ENCODE results near the gene MALAT1.
A peak's percentile ranks its signal among the peaks of the same experiment; 100 is the strongest.

Gene MALAT1

DNA sequence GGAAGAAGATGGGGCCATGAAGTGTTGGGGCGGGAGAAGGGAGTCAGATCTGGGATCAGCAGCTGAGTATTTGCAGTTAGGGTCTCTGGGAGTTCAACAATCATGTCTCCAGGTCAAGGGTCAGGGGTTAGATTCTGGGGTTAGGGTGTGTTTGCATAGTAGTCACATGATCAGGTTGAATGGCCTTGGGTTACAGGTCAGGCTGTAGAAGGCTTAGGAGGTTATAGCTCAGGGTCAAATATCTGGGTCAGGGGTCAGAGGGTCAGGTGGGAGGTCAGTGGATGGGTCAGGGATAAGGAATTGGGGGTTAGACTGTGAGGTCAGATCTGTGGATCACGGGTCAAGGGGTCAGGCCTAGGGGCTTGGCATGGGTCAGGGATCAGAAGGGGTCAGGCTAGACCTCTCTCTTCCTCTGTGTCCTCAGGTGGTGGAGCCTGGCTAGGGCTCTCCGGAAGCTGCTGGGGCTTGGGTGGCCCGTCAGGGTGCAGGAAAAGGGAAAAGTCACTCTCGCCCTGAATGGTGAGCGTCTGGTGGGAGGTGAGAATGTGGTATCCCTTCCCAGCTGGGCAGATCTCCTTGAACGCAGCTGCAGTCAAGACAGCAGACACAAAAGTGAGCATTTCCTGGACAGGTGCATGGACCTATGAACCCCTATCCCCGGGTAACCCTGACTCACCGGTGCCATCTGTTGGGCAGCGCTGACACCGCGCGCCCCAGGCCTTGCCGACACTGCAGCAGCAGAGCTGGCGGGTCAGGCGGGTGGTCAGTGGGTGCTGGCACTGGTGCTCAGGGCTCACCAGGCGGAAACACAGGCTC lies 52.9 kb downstream of the MALAT1 start:
- H3K79me2 ChIP-seq (ENCODE audit: low read length) = no peaks in the 10 kb centered on the region
- H3F3A ChIP-seq (ENCODE audit: insufficient read depth, low read length) = peaks cover 19% of the 10 kb centered on the region
- no peak overlapping the region for H2AFZ ChIP-seq (ENCODE audit: low read length)
- DNase-seq = peak; percentile 91
- H3K9me2 ChIP-seq (replicated peaks; ENCODE audit: insufficient read depth, low read length) = no peaks in the 10 kb centered on the region
- no peak overlapping the region for H3K4me3 ChIP-seq (ENCODE audit: low read length)
- H3K9ac ChIP-seq (ENCODE audit: low read length) = no peak overlapping the region
- no peaks in the 10 kb centered on the region for H3K27me3 ChIP-seq (replicated peaks; ENCODE audit: insufficient read depth, low read length)
- TF ChIP-seq EZH2phosphoT487 (IDR thresholded peaks at IDR 0.05; ENCODE audit: low read length) = no peak
- TF ChIP-seq CTCF (IDR thresholded peaks at IDR 0.05; ENCODE audit: low read length) = peak; percentile 89
- H3K4me1 ChIP-seq (ENCODE audit: low read length) = peaks cover 28% of the 10 kb centered on the region
- H3K27ac ChIP-seq (ENCODE audit: low read length) = peak overlapping the region; percentile 65; the same call in 1 of the 2 replicates
- no peaks in the 10 kb centered on the region for H3K9me3 ChIP-seq (replicated peaks; ENCODE audit: insufficient read depth, low read length)
- H3K4me2 ChIP-seq (ENCODE audit: low read depth, low read length) = peak overlapping the region; percentile 37; the same call in 1 of the 2 replicates
- no peaks in the 10 kb centered on the region for H4K20me1 ChIP-seq (ENCODE audit: insufficient read depth, low read length)
- no peaks in the 10 kb centered on the region for H3K36me3 ChIP-seq (replicated peaks; ENCODE audit: insufficient read depth, low read length)

DNA sequence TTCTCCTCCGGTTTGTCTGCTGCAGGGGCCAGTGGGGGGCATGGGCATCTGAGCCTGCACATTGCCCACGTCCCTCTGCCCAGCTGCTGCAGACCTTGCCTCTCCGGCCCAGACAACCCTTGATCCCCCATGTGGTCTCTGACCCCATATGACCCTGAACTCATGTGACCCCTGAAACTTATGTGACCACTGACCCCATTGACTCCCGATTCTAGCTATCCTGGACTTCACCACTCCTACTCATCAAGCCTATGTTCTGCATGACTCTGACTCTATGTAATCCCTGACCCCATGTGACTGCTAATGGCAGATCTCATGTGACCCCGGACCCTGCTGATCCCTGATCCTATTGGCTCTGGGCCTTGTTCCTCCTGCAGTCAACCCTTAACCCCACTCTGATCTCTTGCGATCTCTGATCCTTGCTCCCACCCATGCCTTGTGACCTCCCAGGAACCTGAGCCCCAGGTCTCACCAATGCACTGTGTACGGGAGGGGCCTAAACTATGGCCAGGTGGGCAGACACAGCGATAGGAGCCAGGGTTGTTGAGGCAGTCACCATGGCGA lies 53.6 kb downstream of the MALAT1 start:
- H3K4me3 ChIP-seq (ENCODE audit: low read length) = no peak overlapping the region
- peak overlapping the region; percentile 37; the same call in 1 of the 2 replicates for H3K4me2 ChIP-seq (ENCODE audit: low read depth, low read length)
- peak overlapping the region; percentile 65; the same call in 1 of the 2 replicates for H3K27ac ChIP-seq (ENCODE audit: low read length)
- no peak overlapping the region for H2AFZ ChIP-seq (ENCODE audit: low read length)
- no peaks in the 10 kb centered on the region for H3K36me3 ChIP-seq (replicated peaks; ENCODE audit: insufficient read depth, low read length)
- no peaks in the 10 kb centered on the region for H3K9me3 ChIP-seq (replicated peaks; ENCODE audit: insufficient read depth, low read length)
- no peaks in the 10 kb centered on the region for H3K79me2 ChIP-seq (ENCODE audit: low read length)
- no peaks in the 10 kb centered on the region for H3K9me2 ChIP-seq (replicated peaks; ENCODE audit: insufficient read depth, low read length)
- H3K9ac ChIP-seq (ENCODE audit: low read length) = no peak overlapping the region
- peaks cover 21% of the 10 kb centered on the region for H3F3A ChIP-seq (ENCODE audit: insufficient read depth, low read length)
- peaks cover 24% of the 10 kb centered on the region for H3K4me1 ChIP-seq (ENCODE audit: low read length)
- no peaks in the 10 kb centered on the region for H3K27me3 ChIP-seq (replicated peaks; ENCODE audit: insufficient read depth, low read length)
- no peaks in the 10 kb centered on the region for H4K20me1 ChIP-seq (ENCODE audit: insufficient read depth, low read length)
- TF ChIP-seq CTCF (IDR thresholded peaks at IDR 0.05; ENCODE audit: low read length) (0 out of 2 replicates have a peak, but pooled peaks have one; percentile 0), EZH2 (optimal IDR thresholded peaks at IDR 0.05; ENCODE audit: low read depth, low read length) (no peak), EZH2phosphoT487 (IDR thresholded peaks at IDR 0.05; ENCODE audit: low read length) (no peak)
- DNase-seq = no peak

- peaks cover 21% of the 10 kb centered on the region for H3F3A ChIP-seq (ENCODE audit: insufficient read depth, low read length)
- no peaks in the 10 kb centered on the region for H3K9me2 ChIP-seq (replicated peaks; ENCODE audit: insufficient read depth, low read length)
- H3K9ac ChIP-seq (ENCODE audit: low read length) = peak overlapping the region; percentile 52; the same call in 1 of the 2 replicates
- no peaks in the 10 kb centered on the region for H3K9me3 ChIP-seq (replicated peaks; ENCODE audit: insufficient read depth, low read length)
- peak; percentile 90 for DNase-seq
- no peaks in the 10 kb centered on the region for H3K27me3 ChIP-seq (replicated peaks; ENCODE audit: insufficient read depth, low read length)
- peak overlapping the region; percentile 79 for H3K4me2 ChIP-seq (ENCODE audit: low read depth, low read length)
- H3K4me3 ChIP-seq (ENCODE audit: low read length) = peak overlapping the region; percentile 48
- no peaks in the 10 kb centered on the region for H3K79me2 ChIP-seq (ENCODE audit: low read length)
- peak overlapping the region; percentile 7; the same call in 1 of the 2 replicates for H2AFZ ChIP-seq (ENCODE audit: low read length)
- no peaks in the 10 kb centered on the region for H4K20me1 ChIP-seq (ENCODE audit: insufficient read depth, low read length)
- peaks cover 22% of the 10 kb centered on the region for H3K4me1 ChIP-seq (ENCODE audit: low read length)
- TF ChIP-seq CTCF (IDR thresholded peaks at IDR 0.05; ENCODE audit: low read length) = no peak
- no peak for TF ChIP-seq EZH2 (optimal IDR thresholded peaks at IDR 0.05; ENCODE audit: low read depth, low read length)
- TF ChIP-seq EZH2phosphoT487 (IDR thresholded peaks at IDR 0.05; ENCODE audit: low read length) = no peak
- H3K27ac ChIP-seq (ENCODE audit: low read length) = peak overlapping the region; percentile 52; the same call in 1 of the 2 replicates
- H3K36me3 ChIP-seq (replicated peaks; ENCODE audit: insufficient read depth, low read length) = no peaks in the 10 kb centered on the region
Measured at GRCh38 chr11:65553301-65554001, 54.6 kb downstream of the MALAT1 start.

Data from MM.1S (cell line).